ENCODE measurements around the gene SERTAD3.
"Not testable (repeated sequence)": the region's sequence is repeated elsewhere in the genome, so short reads cannot be mapped to it uniquely, and the experiment has no call there.

Gene SERTAD3

GRCh38 chr19:40461669-40462221 is 17.6 kb upstream of the SERTAD3 start:
- Histone ChIP-seq H3K4me3 (no peak overlapping the region), H3K27me3 (no peaks in the 10 kb centered on the region), H3K9me3 (no peaks in the 10 kb centered on the region), H3K4me1 (peaks cover 0 to 34% (median 24%) of the 10 kb centered on the region in 4 donors), H3K27ac (no peak overlapping the region), H3K36me3 (peaks cover 9 to 19% (median 13%) of the 10 kb centered on the region in 3 donors)
- no peak for TF ChIP-seq CTCF (IDR thresholded peaks at IDR 0.05)
- DNase-seq: peak in 1 of 2 donors; percentile 50
- intact Hi-C loops (cut with DNase I; ENCODE audit: low total_unique reads): loop anchor here (10.0 kb wide), 1 partner anchor 133 kb away; no protein-coding TSS in a partner anchor

DNA sequence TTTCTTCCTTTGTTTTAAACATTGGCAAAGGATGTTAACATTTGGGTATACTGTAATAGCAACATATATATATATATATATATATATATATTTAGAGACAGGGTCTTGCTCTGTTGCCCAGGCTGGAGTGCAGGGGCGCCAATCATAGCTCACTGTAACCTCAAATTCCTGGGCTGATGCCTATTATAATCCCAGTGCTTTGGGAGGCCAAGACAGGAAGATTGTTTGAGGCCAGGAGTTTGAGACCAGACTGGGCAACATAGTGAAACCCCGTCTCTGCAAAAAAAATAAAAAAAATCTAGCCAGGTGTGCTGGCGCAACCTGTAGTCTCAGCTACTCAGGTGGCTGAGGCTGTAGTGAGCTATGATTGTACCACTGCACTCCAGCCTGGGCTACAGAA is 16.1 kb upstream of the SERTAD3 start:
- Histone ChIP-seq H3K36me3 (peaks cover 12 to 32% (median 18%) of the 10 kb centered on the region in 3 donors), H3K4me1 (peaks cover 0 to 25% (median 17%) of the 10 kb centered on the region in 4 donors), H3K9me3 (no peaks in the 10 kb centered on the region), H3K27ac (no peak overlapping the region), H3K27me3 (no peaks in the 10 kb centered on the region), H3K4me3 (no peak overlapping the region)
- no peak for DNase-seq
- intact Hi-C loops (cut with DNase I; ENCODE audit: low total_unique reads): loop anchor here (10.0 kb wide), 1 partner anchor 135 kb away; no protein-coding TSS in a partner anchor
- no peak for TF ChIP-seq CTCF (IDR thresholded peaks at IDR 0.05)

DNA sequence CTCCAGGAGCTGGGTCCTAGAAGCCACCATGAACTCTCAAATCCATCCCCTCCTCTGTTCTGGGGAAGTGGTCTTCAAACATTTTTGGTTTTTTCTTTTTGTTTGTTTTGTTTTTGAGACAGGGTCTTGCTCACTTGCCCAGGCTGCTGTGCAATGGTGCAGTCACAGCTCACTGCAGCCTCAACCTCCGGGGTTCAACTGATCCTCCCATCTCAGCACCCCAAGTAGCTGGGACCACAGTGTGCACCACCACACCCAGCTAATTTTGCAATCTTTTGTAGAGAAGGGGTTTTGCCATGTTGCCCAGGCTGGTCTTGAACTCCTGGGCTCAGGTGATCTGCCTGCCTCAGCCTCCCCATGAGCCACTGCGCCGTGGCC is 14.5 kb upstream of the SERTAD3 start:
- Histone ChIP-seq H3K9me3 (no peaks in the 10 kb centered on the region), H3K36me3 (peaks cover 13 to 48% (median 23%) of the 10 kb centered on the region in 3 donors), H3K27me3 (no peaks in the 10 kb centered on the region), H3K27ac (no peak overlapping the region), H3K4me3 (no peak overlapping the region), H3K4me1 (peaks cover 0 to 9% (median 4%) of the 10 kb centered on the region in 4 donors)
- no peak for DNase-seq
- TF ChIP-seq CTCF (IDR thresholded peaks at IDR 0.05): no peak
- intact Hi-C loops (cut with DNase I; ENCODE audit: low total_unique reads): no loop called here

DNA sequence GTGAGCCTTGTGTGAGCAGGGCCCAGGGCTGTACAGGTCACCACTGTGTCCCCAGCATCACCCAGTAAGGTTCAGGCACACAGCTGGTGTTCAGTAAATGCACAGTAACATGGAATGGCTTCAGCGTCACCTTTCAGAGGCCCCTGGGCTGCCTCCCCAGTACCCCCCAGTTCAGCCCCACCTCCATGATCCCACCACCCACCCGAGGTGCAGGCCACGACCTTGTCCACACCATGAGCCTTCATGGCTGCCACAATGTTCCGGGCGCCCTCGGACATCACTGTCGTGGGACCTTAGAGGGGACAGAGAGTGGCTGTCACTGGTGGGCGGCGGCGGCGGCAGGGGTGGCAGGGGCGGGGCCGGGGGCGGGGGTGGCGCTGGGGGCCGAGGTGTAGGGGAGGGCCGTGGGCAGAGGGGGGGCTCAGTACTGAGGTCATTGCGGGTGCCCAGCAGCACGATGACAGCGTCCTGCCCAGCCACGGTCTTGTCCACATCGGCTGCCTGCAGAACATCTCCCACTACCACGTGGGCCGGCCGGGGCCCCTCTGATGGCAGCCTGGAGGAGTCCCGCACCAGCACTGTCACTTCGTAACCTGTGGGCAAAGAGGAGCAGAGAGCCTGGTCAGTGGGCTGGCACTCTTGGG is 13.9 kb upstream of the SERTAD3 start:
- Histone ChIP-seq H3K27ac (no peak overlapping the region), H3K4me3 (no peak overlapping the region), H3K36me3 (peaks cover 13 to 53% (median 23%) of the 10 kb centered on the region in 3 donors), H3K4me1 (peaks cover 0 to 7% (median 2%) of the 10 kb centered on the region in 4 donors), H3K9me3 (no peaks in the 10 kb centered on the region), H3K27me3 (no peaks in the 10 kb centered on the region)
- intact Hi-C loops (cut with DNase I; ENCODE audit: low total_unique reads): no loop called here
- no peak for DNase-seq
- no peak for TF ChIP-seq CTCF (IDR thresholded peaks at IDR 0.05)

- Histone ChIP-seq H3K9me3 (no peaks in the 10 kb centered on the region), H3K27me3 (no peaks in the 10 kb centered on the region), H3K27ac (no peak overlapping the region), H3K36me3 (peaks cover 13 to 56% (median 23%) of the 10 kb centered on the region in 3 donors), H3K4me3 (no peak overlapping the region), H3K4me1 (peaks cover 0 to 7% (median 1%) of the 10 kb centered on the region in 4 donors)
- TF ChIP-seq CTCF (IDR thresholded peaks at IDR 0.05): no peak
- intact Hi-C loops (cut with DNase I; ENCODE audit: low total_unique reads): no loop called here
- no peak for DNase-seq
These were observed 12.9 kb upstream of the SERTAD3 start for GRCh38 chr19:40457048-40457447.

DNA sequence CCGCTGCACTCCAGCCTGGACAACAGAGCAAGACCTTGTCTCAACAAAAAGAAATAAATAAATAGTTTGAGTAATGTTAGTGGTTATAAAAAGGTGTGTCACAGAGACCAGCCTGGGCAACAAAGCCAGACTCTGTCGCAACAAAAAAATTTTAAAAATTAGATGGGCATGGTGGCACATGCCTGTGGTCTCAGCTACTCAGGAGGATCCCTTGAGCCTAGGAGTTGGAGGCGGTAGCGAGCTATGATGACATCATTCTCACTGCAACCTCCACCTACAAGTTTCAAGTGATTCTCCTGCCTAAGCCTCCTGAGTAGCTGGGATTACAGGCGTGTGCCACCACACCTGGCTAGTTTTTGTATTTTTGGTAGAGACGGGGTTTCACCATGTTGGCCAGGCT is 9.8 kb upstream of the SERTAD3 start:
- H3K9me3 ChIP-seq; H3K4me1 ChIP-seq; H3K4me3 ChIP-seq; intact Hi-C loops (cut with DNase I; ENCODE audit: low total_unique reads); H3K27me3 ChIP-seq; DNase-seq; H3K27ac ChIP-seq: not testable (repeated sequence)
- H3K36me3 ChIP-seq: peaks cover 18 to 80% (median 37%) of the 10 kb centered on the region in 3 donors

Data from tibial artery (tissue), 4 donors.